RPMI7951 (cell line): ENCODE data around the gene AIG1. TPM values are rescaled to one million over a fixed set of nuclear protein-coding genes. Genes with fewer than 3 reads are reported as not detected.
"Not testable (repeated sequence)": the region's sequence is repeated elsewhere in the genome, so short reads cannot be mapped to it uniquely, and the experiment has no call there.

Source experiments
- DNase-seq: peaks from one replicate; pipeline ENCODE4 v3.0.0-alpha.2; 2012; ENCODE audit warnings: low read depth
- total RNA-seq: library from RNA; depleted of rRNA; stranded (reverse); fragments of >200 nt; shearing (Covaris generic); gene quantifications from 2 replicates; pipeline ENCODE4 v1.2.3, GENCODE V29; 2014

The AIG1 gene
- total RNA-seq, 1 experiment from 2014 or later, result 112 TPM

DNA sequence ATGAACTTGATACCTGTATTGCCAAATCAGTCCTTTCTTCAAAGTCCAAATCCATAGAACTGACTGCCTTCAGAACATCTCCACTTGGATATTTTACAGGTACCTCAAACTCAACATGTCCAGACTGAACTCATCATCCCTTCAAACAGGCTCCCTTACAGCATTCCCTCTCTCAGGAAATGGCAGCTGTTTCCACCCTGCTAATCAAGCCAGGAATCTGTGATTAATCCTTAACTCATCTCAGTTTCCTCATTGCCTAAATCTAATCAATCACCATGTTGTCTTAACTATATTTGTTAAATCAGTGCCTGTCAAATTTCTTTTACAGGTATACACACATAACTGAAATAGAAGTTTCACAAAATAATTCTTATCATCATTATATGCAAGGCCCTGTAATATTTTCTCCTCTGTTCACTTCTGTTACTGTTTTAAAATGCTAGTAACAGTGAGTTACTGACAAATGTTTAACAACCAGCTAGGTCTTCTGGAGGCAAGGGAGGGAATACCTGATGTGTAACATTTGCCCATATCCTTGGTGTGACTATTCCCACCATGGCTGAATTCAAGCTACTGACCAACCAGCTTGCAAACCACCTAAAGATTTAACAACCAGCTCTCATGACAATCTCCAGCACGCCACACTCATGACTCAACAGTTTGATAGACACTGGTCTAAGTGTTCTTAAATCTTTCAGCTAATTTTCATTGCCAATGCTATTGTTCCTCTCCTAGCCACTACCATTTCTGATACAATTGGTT lies 264.9 kb downstream of the AIG1 start:
- DNase-seq, result peak; percentile 68

DNA sequence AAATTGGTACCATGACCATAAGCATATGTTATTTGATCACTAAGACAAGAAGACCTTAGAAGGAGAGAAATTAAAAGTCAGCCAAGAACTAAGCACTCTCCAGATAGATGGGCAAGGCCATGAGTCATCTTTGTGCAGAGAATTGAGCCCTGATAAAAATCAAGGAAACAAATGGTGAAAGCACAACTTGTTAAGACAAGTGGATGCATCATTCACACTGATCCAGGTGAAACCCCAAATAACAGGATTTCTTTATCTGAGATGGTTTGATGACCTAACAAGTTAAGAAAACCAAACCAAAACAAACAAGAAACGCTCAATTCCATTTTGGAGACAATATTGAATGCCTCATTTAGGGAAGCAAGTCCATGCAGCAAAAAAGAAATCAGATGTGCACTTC lies 268.2 kb downstream of the AIG1 start:
- peak; percentile 76 for DNase-seq

DNA sequence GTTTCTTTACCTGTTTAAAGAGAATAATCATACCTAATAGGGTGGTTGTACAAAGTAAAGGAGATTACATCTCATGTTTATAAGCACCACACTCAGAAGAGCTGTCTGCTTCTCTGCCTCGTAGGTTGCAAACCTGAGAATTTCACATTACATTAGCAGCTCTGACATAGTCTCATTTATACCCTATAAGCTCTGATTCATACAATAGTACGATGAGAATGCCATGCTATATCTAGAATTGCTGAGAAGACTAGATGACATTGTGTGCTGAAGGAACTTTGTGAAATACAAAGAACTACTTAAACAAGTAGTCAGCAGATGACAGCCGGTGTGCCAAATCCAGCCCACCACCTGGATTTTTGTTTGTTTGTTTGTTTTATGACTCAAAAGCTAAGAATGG lies 268.6 kb downstream of the AIG1 start:
- DNase-seq, result no peak

DNA sequence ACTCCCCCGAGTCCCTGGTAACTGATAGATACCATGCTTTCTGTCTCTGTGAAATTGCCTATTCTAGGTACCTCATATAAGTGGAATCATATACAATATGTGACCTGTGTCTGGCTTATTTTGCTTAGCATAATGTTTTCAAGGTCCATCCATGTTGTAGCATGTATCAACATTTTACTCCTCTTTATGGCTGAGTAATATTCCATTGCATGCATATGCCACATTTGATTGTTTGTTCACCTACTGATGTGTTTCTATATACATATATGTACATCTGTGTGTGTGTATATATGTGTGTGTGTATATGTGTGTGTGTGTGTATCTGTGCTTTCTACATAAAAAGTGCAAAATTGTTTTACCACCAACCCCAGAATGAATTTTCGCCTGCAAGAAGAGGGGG lies 270.7 kb downstream of the AIG1 start:
- DNase-seq, result no peak

DNA sequence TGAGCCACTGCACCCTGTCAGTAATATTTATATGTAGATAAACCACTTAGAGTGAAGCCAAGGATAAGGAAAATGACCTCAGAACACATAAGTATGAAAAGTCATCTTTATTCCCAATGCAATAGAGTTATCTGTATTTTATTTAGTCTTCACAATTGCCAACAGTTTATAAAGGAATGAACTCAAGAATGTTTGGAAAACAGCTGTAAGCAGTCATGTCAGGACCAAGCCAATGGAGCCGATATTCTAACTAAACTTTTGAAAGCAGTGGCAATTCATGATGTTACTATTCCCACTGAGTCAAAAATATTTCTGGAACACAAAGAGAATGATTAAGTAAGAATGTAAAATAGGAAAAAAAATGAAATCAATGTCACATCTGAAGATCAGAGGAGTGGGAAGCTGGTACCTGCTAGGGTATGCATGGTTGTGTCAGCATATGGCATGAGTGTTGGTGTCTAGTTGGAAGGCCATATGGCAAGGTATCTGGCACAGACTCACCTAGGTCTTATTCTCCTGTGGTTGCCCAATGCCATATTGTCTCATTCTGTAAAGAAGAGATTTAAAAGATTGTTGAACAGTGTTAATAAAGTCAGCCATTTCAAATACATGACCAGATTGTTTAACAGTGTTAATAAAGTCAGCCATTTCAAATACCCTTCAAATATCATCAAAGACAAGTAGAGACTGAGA lies 271.6 kb downstream of the AIG1 start:
- no peak for DNase-seq

DNA sequence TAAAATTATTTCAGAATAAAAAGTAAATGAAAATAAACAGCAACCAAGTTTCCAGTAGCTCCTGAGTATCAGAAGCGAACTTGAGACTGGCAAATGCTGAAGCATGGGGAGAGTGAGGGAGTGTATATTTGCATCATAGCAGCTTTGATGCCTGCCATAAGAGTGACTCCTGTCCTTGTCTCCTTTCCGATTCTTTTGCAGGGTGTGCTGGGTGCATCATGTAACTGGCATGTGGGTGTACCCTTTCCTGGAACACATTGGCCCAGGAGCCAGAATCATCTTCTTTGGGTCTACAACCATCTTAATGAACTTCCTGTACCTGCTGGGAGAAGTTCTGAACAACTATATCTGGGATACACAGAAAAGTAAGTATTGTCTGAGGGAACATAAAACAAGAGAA lies 272.4 kb downstream of the AIG1 start:
- DNase-seq, result no peak

DNA sequence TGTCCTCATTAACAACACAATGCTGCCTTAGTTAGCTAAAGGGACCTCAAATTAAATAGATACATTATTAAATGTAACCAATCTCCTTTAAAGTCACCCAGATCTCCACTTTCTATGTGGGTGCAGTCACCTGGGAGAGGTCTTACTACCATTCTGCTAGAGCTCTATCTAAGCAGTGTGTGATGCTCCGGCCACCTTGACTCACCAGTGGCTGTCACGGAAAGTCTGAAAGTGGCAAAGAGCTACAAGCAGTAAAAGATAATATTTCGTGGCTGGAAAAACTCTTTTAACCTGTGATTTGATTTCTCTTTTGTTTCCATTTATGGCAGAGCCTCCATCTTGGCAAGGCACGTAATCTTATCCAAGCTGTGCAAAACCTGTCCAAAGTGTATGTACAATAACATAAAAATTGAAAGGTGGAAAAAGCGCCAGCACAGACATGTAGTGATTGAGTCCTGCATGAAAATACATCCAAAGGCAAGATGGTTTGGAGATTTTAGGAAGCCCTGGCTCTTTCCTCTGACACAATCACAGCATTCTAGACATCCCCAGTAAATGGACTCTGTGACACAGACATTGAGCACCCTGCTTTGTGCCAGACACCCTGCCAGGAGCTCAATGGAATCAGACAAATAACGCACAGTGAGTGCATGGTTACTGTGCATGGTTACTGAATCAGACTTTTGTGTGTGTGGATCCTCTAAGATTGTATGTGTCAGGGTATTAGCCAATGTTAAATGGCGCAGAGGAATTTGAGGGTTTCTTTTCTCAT lies 273.2 kb downstream of the AIG1 start:
- no peak for DNase-seq

DNA sequence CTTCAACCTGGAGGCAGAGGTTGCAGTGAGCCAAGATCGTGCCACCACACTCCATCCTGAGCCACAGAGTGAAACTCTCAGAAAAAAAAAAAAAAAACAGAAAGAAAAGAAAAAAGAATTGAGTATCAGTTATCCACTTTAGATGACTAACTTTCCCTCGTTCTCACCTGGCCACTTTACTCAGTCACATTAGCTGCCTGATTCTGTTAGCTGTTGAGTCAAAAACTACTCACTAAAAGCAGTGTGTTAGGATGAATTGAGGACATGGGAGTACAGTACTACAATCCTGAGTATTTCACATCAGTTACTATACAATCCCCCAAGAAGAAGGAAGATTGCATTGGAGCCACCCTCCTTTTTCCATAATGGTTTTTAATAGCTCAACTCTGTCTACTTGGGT lies 275.2 kb downstream of the AIG1 start:
- DNase-seq, result no peak

DNA sequence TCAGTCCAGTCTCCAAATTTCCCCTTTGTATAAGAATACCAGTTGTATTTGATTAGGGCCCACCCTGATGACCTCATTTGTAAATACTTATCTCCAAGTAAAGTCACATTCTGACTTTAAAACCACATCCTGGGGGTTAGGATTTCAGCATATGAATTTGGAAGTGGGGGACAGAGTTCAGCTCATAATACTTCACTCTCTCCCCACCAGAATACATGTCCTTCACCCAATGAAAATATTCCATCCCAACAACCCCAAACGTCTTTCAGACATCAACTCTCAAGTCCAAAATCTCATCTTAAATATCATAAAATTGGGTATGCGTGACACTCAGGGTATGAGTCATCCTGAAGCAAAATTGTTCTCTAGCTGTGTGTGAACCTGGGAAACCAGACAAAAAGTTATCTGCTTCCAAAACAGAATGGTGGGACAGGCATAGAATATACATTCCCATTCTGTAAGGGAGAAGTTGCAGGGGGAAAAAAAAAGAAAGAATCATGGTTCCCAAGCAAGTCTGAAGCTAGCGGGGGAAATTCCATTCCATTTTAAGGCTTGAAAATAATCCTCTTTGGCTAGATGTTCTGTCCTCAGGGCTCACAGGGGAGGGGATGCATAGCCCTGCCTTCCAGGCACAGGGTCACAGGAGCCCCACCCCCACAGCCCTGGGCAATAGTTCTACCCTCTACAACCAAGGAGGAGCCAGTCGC lies 275.9 kb downstream of the AIG1 start:
- DNase-seq, result peak; percentile 88

DNA sequence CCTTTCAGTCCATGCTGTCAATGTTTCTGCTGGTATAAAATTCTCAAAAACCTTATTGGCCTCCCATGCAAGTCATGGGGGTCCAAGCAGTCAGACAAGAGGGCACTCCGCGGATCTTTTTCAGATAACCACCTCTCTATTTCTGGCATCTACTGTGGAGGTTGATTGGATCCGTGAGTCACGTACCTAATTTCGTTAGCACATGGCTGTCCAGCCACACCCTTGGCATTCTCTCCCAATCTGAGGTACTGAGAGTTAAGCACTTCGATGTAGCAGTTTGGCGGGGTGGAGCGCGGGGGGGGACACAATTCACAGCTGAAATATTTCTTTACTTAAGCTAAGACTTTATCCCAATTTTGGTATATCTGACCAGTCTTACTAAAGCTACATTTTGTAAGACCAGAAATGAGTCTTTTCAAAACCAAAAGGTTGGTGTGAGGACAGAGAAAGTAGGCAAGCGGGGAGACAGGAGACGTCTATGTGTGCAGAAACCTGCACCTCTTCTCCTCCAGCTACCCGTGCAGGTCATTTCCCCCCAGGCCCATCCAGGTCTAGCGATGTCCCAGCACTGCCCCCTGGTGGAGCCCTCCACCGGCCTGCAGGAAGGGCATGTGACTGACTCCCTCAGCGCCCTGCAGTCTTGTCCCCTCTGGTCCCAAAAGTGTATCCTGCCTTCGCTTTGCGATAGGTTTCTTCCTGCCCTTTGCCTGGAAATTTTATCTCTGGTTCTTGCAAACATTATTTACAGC lies 276.7 kb downstream of the AIG1 start:
- peak; percentile 66 for DNase-seq

DNA sequence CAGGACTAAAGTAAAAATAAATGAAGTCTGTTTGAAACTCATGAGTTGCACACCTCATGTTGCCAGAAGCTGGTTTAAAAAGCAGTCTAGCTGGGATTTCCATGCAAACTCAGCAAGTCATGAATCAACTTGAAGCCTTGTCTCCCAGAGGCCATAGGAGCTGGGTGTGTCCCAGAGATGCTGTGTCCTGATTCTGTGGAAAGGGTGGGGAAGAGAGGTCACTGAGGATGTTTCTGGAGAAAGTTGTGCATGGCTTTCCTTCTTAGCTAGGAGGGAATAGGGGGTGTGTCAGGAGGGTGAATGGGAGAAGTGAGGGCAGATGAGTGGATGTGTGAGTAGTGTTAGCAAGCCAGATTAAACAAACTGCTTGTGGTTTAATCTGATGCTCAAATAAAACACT lies 278.5 kb downstream of the AIG1 start:
- DNase-seq, result peak; percentile 39

DNA sequence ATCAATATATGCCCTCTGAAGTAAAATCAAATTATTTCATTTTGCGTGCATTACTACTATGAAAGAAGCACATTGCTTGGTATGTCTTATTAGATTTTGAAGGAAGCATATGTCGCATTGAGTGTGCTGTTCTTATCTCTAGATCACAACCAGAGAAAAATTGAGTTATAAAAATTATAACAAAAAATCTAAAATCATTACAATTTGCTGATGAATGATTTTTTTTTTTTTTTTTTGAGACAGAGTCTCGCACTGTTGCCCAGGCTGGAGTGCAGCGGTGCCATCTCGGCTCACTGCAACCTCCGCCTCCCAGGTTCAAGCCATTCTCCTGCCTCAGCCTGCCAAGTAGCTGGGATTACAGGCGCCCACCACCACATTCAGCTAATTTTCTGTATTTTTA lies 284.8 kb downstream of the AIG1 start:
- not testable (repeated sequence) for DNase-seq

DNA sequence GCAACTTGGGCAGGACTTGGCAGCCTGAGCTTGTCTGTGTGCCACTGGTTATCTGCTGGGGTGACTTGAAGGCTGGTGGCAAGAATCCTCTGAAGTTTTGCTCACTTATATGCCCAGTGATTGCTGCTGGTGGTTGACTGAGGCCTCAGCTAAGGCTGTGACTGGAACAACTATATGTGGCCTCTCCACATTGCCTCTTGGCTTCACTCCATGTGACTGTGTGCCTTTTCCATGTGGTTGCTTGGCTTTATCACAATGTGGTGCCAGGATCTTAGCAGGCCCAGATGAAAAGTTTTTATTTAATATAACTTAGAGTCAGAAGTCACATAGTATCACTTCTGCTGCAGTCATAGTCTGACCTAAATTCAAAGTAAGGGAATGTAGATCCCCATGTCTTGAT lies 285.3 kb downstream of the AIG1 start:
- DNase-seq, result peak; percentile 33

DNA sequence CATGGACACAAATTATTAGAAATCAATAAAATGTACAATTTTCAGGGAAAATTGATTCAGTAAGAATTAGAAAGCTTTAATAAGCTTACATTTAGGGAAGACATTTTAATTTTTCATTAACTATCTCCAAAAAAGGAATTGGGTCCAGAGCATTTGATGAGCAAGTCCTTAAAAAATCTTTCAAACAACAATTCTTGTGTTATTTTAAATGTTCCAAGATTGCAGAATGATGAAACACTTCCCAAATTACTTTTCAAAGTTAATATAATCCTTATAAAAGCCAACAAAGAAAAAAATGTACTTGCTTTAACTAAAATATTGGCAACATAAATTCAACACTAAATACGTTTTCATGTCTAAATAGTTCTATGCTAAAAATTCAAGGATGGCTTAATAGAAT lies 287.8 kb downstream of the AIG1 start:
- no peak for DNase-seq

DNA sequence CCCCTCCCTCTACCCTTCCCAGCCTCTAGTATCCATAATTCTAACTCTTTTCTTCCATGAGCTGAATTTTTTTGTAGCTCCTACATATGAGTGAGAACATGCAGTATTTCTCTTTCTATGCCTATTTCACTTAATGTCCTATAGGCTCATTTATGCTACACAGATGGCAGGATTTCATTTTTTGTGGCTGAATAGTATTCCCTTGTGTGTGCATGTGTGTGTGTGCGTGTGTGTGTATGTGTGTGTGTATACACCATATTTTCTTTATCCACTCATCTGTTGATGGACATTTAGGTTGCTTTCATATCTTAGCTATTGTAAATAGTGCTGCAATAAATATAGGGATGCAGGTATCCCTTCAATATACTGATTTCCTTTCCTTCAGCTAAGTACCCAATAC lies 288.8 kb downstream of the AIG1 start:
- no peak for DNase-seq

DNA sequence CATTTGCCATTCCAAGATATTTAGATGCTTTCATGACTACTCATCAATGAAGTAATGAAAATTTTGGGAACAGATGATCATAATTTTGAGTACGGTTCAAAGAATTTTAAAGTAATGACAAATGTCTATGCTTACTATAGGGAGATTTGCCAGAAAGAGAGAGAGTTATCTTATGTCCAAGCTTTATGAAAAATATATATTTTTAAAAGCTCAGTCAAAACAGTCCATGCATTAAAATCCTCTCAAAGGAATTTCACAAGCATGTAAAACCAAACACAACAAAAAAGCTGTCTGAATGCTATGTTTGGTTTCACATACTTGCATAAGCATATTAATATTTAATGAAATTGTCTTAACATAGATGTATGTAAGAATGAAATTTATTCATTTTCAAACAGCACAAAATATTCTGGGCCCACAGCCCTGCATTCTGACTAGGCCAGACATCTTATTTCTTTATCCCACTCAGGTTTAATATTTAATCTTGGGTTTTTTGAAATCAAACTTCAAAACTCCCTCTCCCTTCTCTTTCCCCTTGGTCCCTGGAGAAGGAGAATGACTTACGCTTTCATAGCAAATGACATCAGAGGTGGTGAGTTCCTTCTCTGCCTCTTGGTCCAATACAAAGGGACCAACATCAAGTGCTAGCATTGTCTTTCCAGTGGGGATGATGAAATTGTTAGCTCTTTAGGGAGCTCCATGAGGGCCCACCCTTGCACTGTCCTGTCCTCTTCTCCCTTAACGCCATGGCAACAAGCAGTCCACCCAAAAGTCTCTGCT lies 295.6 kb downstream of the AIG1 start:
- DNase-seq, result no peak

DNA sequence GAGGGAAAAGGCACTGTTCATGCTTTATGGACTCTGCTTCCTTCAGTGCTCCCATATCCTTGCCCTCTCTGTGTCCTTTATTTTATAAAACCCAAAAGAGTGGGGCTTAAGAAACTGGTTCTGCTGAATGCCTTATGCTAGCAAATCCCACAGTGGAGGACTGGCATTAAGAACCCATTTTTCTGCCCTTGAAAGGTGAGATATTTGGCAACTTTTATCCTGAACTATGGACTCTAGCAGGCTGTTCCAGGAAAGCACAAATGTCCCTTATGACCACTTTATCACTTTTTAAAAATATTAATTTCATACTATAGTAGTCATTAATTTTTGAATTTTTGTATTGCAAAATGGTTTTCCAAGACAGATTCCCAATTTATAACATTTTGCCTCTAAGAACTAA lies 296.5 kb downstream of the AIG1 start:
- DNase-seq, result no peak

DNA sequence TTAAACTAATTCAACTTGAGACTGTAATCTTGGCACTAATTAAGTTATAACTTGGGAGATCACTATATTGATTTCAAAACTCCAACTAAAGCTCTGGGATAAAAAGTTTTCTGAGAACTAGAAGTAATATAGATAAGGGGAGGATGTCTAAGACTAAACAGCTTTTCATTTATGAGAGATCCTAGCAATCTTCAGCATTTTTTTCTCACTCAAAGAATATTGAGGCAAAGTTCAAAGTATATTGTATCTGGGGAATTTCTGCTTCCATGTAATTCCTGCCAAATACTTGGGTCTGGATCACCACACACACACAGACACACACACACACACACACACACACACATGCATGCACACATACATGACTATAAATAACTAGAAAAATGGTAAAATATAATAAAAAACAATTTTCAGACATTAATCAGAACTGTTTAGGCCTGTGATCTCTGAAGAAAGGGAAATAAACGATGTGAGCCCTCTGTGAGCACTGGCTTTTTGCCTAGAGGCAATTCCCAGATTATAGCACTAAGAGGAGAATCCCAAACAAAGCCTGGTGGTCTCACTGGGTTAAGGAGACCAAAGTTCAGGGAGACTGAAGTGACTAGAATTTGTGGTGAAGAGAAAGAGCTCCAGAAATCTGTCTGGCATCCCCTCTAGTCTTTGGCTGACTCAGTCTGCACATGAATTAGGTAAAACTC lies 297.0 kb downstream of the AIG1 start:
- no peak for DNase-seq

DNA sequence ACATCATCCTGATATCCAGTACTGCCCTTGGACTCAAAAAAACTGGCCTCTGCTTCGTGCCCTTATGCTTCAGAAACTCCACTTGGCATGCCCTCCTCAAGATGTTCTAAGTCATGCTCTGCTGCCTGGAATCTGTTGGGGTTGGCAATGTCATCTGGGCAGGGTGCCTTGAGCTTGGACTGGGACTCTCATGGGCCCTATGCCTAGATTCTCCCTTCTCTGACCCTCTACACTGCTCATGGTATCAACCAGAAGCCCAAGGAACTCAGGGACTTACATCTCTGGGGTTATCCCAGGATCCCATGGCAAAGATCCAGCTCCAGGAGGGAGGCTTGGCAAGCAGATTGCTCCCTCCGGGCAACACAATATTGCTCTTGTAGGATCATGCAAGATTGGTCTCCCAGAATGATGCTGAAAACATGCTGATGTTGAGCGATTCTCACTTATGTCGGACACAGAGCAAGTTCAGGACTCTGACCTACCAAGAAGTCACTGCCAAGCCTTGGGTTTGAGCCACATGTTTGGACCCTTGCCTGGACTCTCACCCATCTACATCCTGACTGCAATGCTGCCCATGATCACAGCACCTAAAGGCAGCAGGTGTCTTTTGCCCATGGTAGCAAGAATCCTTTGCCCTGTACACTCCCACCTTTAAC lies 301.0 kb downstream of the AIG1 start:
- peak; percentile 45 for DNase-seq

DNA sequence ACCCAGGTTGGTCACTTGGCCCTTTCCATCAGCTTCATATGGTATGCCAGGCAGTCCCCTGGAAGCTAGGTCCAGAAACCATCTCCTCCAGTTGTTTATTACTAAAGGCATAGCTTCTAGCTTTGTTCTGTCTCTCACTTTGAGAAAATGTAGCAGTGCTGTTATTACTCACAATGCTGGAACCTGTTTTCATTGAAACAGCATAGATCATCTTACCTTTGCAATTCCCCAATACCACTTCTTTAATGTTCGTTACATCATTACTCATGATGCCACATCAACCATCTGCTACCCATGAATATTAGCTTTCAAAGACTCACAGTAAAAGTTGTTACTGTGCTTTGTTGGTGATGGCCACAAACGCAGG lies 301.5 kb downstream of the AIG1 start:
- DNase-seq, result no peak
